LNCAP (cell line): ENCODE data around the gene SARS2.

Experiments used
- CTCF ChIP-seq: fragments of 450-650 bp; IDR thresholded peaks from 2 replicates; pipeline ENCODE4 v1.5.1; 2017; ENCODE audit warnings: mild to moderate bottlenecking

SARS2 gene

GRCh38 chr19:38868551-38868950 is 62.0 kb downstream of the SARS2 start:
- TF ChIP-seq CTCF = no peak

DNA sequence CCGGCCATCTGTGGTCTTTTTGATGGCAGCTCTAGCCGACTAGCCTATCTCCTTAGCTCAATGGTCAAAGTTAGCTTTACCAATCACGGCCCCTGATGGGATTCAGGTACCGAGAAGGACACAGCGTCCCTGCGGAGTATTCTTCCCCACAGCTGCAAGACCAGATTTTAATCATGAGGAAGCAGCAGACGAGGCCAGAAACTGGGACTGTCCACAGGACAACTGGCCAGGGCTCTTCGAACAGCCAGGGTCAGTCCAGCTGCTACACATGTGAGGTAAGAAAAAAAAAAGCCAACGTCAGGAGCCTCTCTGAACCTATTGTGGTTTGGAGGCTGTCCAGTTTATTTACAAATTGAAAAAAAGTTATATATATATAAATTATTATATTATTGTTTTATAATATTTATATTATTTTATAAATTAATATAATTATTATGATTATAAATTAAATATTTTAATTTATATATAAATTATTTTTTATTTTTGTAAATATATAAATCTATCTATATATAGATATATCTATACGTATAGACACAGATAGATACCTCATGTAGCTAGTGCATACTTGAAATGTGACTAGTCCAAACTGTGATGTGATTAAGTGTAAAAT is 63.3 kb downstream of the SARS2 start:
- TF ChIP-seq CTCF = no peak
